Measurements from ENCODE around the gene S100A3. TPM values are rescaled to one million over a fixed set of nuclear protein-coding genes. Genes with fewer than 3 reads are reported as not detected.

Gene S100A3
- total and polyA plus RNA-seq, 2 of the 13 experiments (the other 11 are each of a cell fraction or from before 2014, with no cell fraction given), result 2.5 to 4.5 TPM

DNA sequence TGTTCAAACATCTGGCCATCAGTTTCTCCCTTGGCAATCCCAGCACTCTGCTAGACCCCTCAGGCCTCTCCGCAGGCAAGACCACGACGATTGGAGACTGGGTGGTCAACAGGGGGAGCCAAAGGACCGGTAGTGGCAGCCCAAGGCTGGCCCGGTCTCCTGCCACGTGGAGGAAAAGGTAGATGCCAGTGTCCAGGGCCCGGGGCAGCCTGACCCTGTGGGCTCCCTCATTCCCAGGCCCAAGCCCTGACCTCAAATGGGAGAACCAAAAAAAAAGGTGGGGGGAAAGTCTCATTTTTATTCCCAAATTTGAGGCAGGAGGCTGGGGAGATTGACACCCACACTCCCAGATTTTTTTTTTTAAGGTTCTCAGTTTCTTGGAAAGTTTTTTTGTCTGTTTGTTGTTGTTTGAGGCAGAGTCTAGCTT is 38.1 kb downstream of the S100A3 start (continued):
- TF ChIP-seq, protein P1, sequence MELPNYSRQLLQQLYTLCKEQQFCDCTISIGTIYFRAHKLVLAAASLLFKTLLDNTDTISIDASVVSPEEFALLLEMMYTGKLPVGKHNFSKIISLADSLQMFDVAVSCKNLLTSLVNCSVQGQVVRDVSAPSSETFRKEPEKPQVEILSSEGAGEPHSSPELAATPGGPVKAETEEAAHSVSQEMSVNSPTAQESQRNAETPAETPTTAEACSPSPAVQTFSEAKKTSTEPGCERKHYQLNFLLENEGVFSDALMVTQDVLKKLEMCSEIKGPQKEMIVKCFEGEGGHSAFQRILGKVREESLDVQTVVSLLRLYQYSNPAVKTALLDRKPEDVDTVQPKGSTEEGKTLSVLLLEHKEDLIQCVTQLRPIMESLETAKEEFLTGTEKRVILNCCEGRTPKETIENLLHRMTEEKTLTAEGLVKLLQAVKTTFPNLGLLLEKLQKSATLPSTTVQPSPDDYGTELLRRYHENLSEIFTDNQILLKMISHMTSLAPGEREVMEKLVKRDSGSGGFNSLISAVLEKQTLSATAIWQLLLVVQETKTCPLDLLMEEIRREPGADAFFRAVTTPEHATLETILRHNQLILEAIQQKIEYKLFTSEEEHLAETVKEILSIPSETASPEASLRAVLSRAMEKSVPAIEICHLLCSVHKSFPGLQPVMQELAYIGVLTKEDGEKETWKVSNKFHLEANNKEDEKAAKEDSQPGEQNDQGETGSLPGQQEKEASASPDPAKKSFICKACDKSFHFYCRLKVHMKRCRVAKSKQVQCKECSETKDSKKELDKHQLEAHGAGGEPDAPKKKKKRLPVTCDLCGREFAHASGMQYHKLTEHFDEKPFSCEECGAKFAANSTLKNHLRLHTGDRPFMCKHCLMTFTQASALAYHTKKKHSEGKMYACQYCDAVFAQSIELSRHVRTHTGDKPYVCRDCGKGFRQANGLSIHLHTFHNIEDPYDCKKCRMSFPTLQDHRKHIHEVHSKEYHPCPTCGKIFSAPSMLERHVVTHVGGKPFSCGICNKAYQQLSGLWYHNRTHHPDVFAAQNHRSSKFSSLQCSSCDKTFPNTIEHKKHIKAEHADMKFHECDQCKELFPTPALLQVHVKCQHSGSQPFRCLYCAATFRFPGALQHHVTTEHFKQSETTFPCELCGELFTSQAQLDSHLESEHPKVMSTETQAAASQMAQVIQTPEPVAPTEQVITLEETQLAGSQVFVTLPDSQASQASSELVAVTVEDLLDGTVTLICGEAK (IDR thresholded peaks at IDR 0.05), result no peak
- TF ChIP-seq, protein P1 (CRISPR knock-in tag; IDR thresholded peaks at IDR 0.05), result no peak; the same call in 1 of the 2 replicates
- TF ChIP-seq, protein P2, sequence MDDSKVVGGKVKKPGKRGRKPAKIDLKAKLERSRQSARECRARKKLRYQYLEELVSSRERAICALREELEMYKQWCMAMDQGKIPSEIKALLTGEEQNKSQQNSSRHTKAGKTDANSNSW (CRISPR knock-in tag; IDR thresholded peaks at IDR 0.05; ENCODE audit: borderline replicate concordance), result no peak
- TF ChIP-seq, protein P3, sequence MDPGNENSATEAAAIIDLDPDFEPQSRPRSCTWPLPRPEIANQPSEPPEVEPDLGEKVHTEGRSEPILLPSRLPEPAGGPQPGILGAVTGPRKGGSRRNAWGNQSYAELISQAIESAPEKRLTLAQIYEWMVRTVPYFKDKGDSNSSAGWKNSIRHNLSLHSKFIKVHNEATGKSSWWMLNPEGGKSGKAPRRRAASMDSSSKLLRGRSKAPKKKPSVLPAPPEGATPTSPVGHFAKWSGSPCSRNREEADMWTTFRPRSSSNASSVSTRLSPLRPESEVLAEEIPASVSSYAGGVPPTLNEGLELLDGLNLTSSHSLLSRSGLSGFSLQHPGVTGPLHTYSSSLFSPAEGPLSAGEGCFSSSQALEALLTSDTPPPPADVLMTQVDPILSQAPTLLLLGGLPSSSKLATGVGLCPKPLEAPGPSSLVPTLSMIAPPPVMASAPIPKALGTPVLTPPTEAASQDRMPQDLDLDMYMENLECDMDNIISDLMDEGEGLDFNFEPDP (CRISPR knock-in tag; conservative IDR thresholded peaks at IDR 0.05), result no peak
- no peak for TF ChIP-seq KDM1A (CRISPR knock-in tag; IDR thresholded peaks at IDR 0.05)
- TF ChIP-seq, protein P4, sequence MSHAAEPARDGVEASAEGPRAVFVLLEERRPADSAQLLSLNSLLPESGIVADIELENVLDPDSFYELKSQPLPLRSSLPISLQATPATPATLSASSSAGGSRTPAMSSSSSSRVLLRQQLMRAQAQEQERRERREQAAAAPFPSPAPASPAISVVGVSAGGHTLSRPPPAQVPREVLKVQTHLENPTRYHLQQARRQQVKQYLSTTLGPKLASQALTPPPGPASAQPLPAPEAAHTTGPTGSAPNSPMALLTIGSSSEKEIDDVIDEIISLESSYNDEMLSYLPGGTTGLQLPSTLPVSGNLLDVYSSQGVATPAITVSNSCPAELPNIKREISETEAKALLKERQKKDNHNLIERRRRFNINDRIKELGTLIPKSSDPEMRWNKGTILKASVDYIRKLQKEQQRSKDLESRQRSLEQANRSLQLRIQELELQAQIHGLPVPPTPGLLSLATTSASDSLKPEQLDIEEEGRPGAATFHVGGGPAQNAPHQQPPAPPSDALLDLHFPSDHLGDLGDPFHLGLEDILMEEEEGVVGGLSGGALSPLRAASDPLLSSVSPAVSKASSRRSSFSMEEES (CRISPR knock-in tag; IDR thresholded peaks at IDR 0.05), result peak; percentile 64; the same call in 1 of the 2 replicates
- no peak for TF ChIP-seq ZFP36L2 (CRISPR knock-in tag; IDR thresholded peaks at IDR 0.05)
- TF ChIP-seq BHLHE40 (IDR thresholded peaks at IDR 0.05; ENCODE audit: low read length), result peak; percentile 28; the same call in 1 of the 2 replicates
- no peak for TF ChIP-seq FIP1L1 (IDR thresholded peaks at IDR 0.05; ENCODE audit: borderline replicate concordance, insufficient read depth, low read depth, low read length)
- TF ChIP-seq SRSF4 (IDR thresholded peaks at IDR 0.05; ENCODE audit: low read depth, low read length, poor library complexity, severe bottlenecking), result no peak
- TF ChIP-seq ZFY (CRISPR knock-in tag; IDR thresholded peaks at IDR 0.05), result peak; percentile 61; the same call in 1 of the 2 replicates
- TF ChIP-seq ZNF549 (CRISPR knock-in tag; IDR thresholded peaks at IDR 0.05), result no peak
- TF ChIP-seq ARNTL (CRISPR knock-in tag; IDR thresholded peaks at IDR 0.05), result no peak
- no peak for TF ChIP-seq ZNF234 (CRISPR knock-in tag; conservative IDR thresholded peaks at IDR 0.05)
- TF ChIP-seq, protein P5, sequence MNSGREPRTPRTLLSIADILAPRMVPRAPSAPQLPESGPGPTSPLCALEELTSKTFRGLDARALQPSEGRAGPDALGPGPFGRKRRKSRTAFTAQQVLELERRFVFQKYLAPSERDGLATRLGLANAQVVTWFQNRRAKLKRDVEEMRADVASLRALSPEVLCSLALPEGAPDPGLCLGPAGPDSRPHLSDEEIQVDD (CRISPR knock-in tag; IDR thresholded peaks at IDR 0.05; ENCODE audit: borderline replicate concordance), result no peak
- TF ChIP-seq MIER3 (CRISPR knock-in tag; IDR thresholded peaks at IDR 0.05; ENCODE audit: borderline replicate concordance), result peak; percentile 70; the same call in 1 of the 2 replicates
- TF ChIP-seq POLR2AphosphoS2 (IDR thresholded peaks at IDR 0.05; ENCODE audit: low read depth, low read length), result no peak
- TF ChIP-seq ZNF335 (CRISPR knock-in tag; IDR thresholded peaks at IDR 0.05), result 0 out of 2 replicates have a peak, but pooled peaks have one; percentile 35
- no peak for TF ChIP-seq FLYWCH1 (CRISPR knock-in tag; IDR thresholded peaks at IDR 0.05)

Measured in HepG2 (cell line).